Measurements from ENCODE around the gene FAM32A. TPM values are rescaled to one million over a fixed set of nuclear protein-coding genes. Genes with fewer than 3 reads are reported as not detected.

FAM32A gene
- total RNA-seq, 1 experiment from 2014 or later = 44.6 TPM

- Histone ChIP-seq H3K27me3 (ENCODE audit: control insufficient read depth, insufficient read depth, low read length) (no peaks in the 10 kb centered on the region), H3K36me3 (ENCODE audit: control insufficient read depth, insufficient read depth, low read length) (no peaks in the 10 kb centered on the region), H3K27ac (ENCODE audit: low read length) (no peak overlapping the region), H3K4me1 (ENCODE audit: control insufficient read depth, insufficient read depth, low read length) (peaks cover 5% of the 10 kb centered on the region; the same call in 1 of the 2 replicates), H3K9me3 (ENCODE audit: control insufficient read depth, insufficient read depth, low read depth, low read length) (no peaks in the 10 kb centered on the region), H3K4me3 (ENCODE audit: low read depth in 2 of 2, low read length in 2 of 2) (no peak overlapping the region)
- in situ Hi-C loops (cut with HindIII; ENCODE audit: low pct_unique_long_range_greater_than_20kb, low sequenced_read_pairs) (no loop called here), intact Hi-C loops (cut with micrococcal nuclease; ENCODE audit: unreplicated experiment) (no loop called here)
- ChIA-PET CTCF (no interaction called here), POLR2A (no interaction called here)
- no peak for DNase-seq (ENCODE audit: low read depth, low spot score)
- ATAC-seq = no peak
- BruUV-seq (replicated peaks) = no TSS peak
- TF ChIP-seq POLR2AphosphoS5 (IDR thresholded peaks at IDR 0.05; ENCODE audit: low read depth, low read length) = no peak
- TF ChIP-seq TCF7L2 (IDR thresholded peaks at IDR 0.05; ENCODE audit: low read depth, low read length) = no peak
- TF ChIP-seq, protein P1, sequence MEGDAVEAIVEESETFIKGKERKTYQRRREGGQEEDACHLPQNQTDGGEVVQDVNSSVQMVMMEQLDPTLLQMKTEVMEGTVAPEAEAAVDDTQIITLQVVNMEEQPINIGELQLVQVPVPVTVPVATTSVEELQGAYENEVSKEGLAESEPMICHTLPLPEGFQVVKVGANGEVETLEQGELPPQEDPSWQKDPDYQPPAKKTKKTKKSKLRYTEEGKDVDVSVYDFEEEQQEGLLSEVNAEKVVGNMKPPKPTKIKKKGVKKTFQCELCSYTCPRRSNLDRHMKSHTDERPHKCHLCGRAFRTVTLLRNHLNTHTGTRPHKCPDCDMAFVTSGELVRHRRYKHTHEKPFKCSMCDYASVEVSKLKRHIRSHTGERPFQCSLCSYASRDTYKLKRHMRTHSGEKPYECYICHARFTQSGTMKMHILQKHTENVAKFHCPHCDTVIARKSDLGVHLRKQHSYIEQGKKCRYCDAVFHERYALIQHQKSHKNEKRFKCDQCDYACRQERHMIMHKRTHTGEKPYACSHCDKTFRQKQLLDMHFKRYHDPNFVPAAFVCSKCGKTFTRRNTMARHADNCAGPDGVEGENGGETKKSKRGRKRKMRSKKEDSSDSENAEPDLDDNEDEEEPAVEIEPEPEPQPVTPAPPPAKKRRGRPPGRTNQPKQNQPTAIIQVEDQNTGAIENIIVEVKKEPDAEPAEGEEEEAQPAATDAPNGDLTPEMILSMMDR (IDR thresholded peaks at IDR 0.05) = no peak
- TF ChIP-seq REST (IDR thresholded peaks at IDR 0.05; ENCODE audit: insufficient read depth in 1 of 2, low read depth in 2 of 2, low read length in 1 of 2) = no peak
- TF ChIP-seq SIN3A (IDR thresholded peaks at IDR 0.05; ENCODE audit: borderline replicate concordance, insufficient read depth, low read depth, low read length) = no peak
Observed at GRCh38 chr19:16203256-16204004, 18.2 kb downstream of the FAM32A start.

- no TSS peak for BruUV-seq (replicated peaks)
Observed at GRCh38 chr19:16204005-16204294, 18.7 kb downstream of the FAM32A start.

More at GRCh38 chr19:16204005-16204294, 18.7 kb downstream of the FAM32A start:
- no peaks in the 10 kb centered on the region for H3K36me3 ChIP-seq (ENCODE audit: control insufficient read depth, insufficient read depth, low read length)
- no peak overlapping the region for H3K27ac ChIP-seq (ENCODE audit: low read length)
- no peaks in the 10 kb centered on the region for H3K9me3 ChIP-seq (ENCODE audit: control insufficient read depth, insufficient read depth, low read depth, low read length)
- no peak for DNase-seq (ENCODE audit: low read depth, low spot score)
- no peaks in the 10 kb centered on the region for H3K27me3 ChIP-seq (ENCODE audit: control insufficient read depth, insufficient read depth, low read length)
- in situ Hi-C loops (cut with HindIII; ENCODE audit: low pct_unique_long_range_greater_than_20kb, low sequenced_read_pairs) = no loop called here
- peaks cover 4% of the 10 kb centered on the region; the same call in 1 of the 2 replicates for H3K4me1 ChIP-seq (ENCODE audit: control insufficient read depth, insufficient read depth, low read length)
- intact Hi-C loops (cut with micrococcal nuclease; ENCODE audit: unreplicated experiment) = no loop called here
- no peak overlapping the region for H3K4me3 ChIP-seq (ENCODE audit: low read depth in 2 of 2, low read length in 2 of 2)
- no peak for ATAC-seq
- CTCF ChIA-PET = no interaction called here
- POLR2A ChIA-PET = no interaction called here
- no peak for TF ChIP-seq SIN3A (IDR thresholded peaks at IDR 0.05; ENCODE audit: borderline replicate concordance, insufficient read depth, low read depth, low read length)
